GM11168 (cell line): ENCODE measurements around the gene ADGRL2.

Source experiments
- in situ Hi-C: fragments of 300-500 bp; cut with MboI; formaldehyde crosslinking; loops from one replicate; pipeline ENCODE4 v1.12.0; 2022; ENCODE audit warnings: low sequenced_read_pairs; ENCODE audit not compliant: unreplicated experiment

The ADGRL2 gene

GRCh38 chr1:81889166-81889565, 88.4 kb downstream of the ADGRL2 start:
- in situ Hi-C loops = no loop called here

- in situ Hi-C loops = no loop called here
Measured at GRCh38 chr1:81894867-81895266, 94.1 kb downstream of the ADGRL2 start.

GRCh38 chr1:81899214-81899821, 98.6 kb downstream of the ADGRL2 start:
- in situ Hi-C loops = no loop called here

GRCh38 chr1:81907575-81907974, 106.8 kb downstream of the ADGRL2 start:
- in situ Hi-C loops = no loop called here

- in situ Hi-C loops = no loop called here
Measured at GRCh38 chr1:81912383-81912782, 111.6 kb downstream of the ADGRL2 start.

- in situ Hi-C loops = no loop called here
Measured at GRCh38 chr1:81915937-81916336, 115.2 kb downstream of the ADGRL2 start.

GRCh38 chr1:81920245-81920740, 119.6 kb downstream of the ADGRL2 start:
- in situ Hi-C loops = no loop called here

GRCh38 chr1:81920886-81921285, 120.2 kb downstream of the ADGRL2 start:
- in situ Hi-C loops = no loop called here

- in situ Hi-C loops = no loop called here
Measured at GRCh38 chr1:81921344-81921743, 120.6 kb downstream of the ADGRL2 start.

- in situ Hi-C loops = no loop called here
Measured at GRCh38 chr1:81921851-81922462, 121.2 kb downstream of the ADGRL2 start.

GRCh38 chr1:81922955-81923354, 122.2 kb downstream of the ADGRL2 start:
- in situ Hi-C loops = no loop called here

GRCh38 chr1:81929106-81929505, 128.4 kb downstream of the ADGRL2 start:
- in situ Hi-C loops = no loop called here

GRCh38 chr1:81936853-81937252, 136.1 kb downstream of the ADGRL2 start:
- in situ Hi-C loops = no loop called here

GRCh38 chr1:81937791-81938450, 137.2 kb downstream of the ADGRL2 start:
- in situ Hi-C loops = no loop called here

GRCh38 chr1:81948495-81948894, 147.8 kb downstream of the ADGRL2 start:
- in situ Hi-C loops = no loop called here

- in situ Hi-C loops = no loop called here
Measured at GRCh38 chr1:81949421-81949820, 148.7 kb downstream of the ADGRL2 start.

- in situ Hi-C loops = no loop called here
Measured at GRCh38 chr1:81950037-81950436, 149.3 kb downstream of the ADGRL2 start.

GRCh38 chr1:81950591-81951244, 150.0 kb downstream of the ADGRL2 start:
- in situ Hi-C loops = no loop called here

- in situ Hi-C loops = no loop called here
Measured at GRCh38 chr1:81954534-81955020, 153.8 kb downstream of the ADGRL2 start.

- in situ Hi-C loops = no loop called here
Measured at GRCh38 chr1:81967951-81968350, 167.2 kb downstream of the ADGRL2 start.

- in situ Hi-C loops = no loop called here
Measured at GRCh38 chr1:81970416-81970815, 169.7 kb downstream of the ADGRL2 start.
